Naive B cell (primary cell): Measurements from ENCODE around the gene PRR30. TPM values are rescaled to one million over a fixed set of nuclear protein-coding genes. Genes with fewer than 3 reads are reported as not detected.
"Not testable (repeated sequence)": the region's sequence is repeated elsewhere in the genome, so short reads cannot be mapped to it uniquely, and the experiment has no call there.

Experiments used
- ATAC-seq, 2 donors: fragments of 150-1000 bp; cut with Tn5 transposase; 2 replicates each; pipeline ENCODE4 v1.10.0; 2021; ENCODE audit warnings: low read depth in 2 of 2, mild to moderate bottlenecking in 2 of 2, moderate library complexity in 2 of 2
- DNase-seq: peaks from one replicate; pipeline ENCODE4 v3.0.0; 2022
- H3K27ac Mint-ChIP-seq, 6 donors: one replicate each; pipeline ENCODE4 v1.8.0; 2020 to 2022; ENCODE audit warnings: mild to moderate bottlenecking in 6 of 6, mixed read lengths in 6 of 6, moderate library complexity in 5 of 6, inconsistent platforms in 2 of 6
- H3K27me3 Mint-ChIP-seq, 3 donors: one replicate each; pipeline ENCODE4 v1.8.0; 2021 to 2022; ENCODE audit warnings: mixed read lengths in 3 of 3, mild to moderate bottlenecking in 1 of 3
- H3K36me3 Mint-ChIP-seq, 2 donors: one replicate each; pipeline ENCODE4 v1.8.0; 2020 to 2022; ENCODE audit warnings: mixed read lengths in 2 of 2, inconsistent platforms in 1 of 2, mild to moderate bottlenecking in 1 of 2
- H3K4me1 Mint-ChIP-seq, 3 donors: one replicate each; pipeline ENCODE4 v1.8.0; 2020 to 2022; ENCODE audit warnings: mixed read lengths in 3 of 3, inconsistent platforms in 1 of 3, mild to moderate bottlenecking in 1 of 3, moderate library complexity in 1 of 3
- H3K4me3 Mint-ChIP-seq, 8 donors: one replicate each; pipeline ENCODE4 v1.8.0; 2020 to 2022; ENCODE audit warnings: mild to moderate bottlenecking in 8 of 8, mixed read lengths in 8 of 8, moderate library complexity in 8 of 8, inconsistent platforms in 2 of 8
- H3K9me3 Mint-ChIP-seq, 7 donors: one replicate each; pipeline ENCODE4 v1.8.0; 2020 to 2022; ENCODE audit warnings: mixed read lengths in 7 of 7, mild to moderate bottlenecking in 5 of 7, inconsistent platforms in 2 of 7, moderate library complexity in 1 of 7
- polyA plus RNA-seq, 6 donors: library from polyadenylated mRNA; unstranded; fragments of 300-500 nt; fragmentation: Illumina TruSeq; gene quantifications; one replicate each; pipeline ENCODE4 v1.2.3, GENCODE V29; 2021; ENCODE audit warnings: low read depth in 6 of 6

PRR30 gene
- not detected for polyA plus RNA-seq

DNA sequence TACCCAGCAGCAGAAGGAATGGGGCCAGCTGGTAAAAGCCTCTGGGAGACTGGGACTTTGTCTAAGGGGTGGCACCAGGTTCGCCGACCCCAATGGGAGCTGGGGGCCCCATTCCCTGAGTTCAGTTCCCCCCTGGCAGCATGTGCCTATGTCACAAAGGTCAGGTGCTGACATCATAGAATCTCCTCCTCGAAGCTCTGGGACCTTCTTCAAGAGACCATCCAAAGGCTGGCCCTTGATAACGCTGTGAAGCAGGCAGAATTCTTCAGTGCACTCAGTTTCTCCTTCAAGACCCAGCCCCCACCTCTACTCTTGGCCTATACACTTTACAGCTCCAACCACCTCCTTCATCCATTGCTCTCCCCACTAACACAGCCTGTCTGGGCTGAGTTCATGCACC is at the start of gene PRR30:
Gene PRR30, minus strand, starts transcription at position 101 of the 400 bp plus-strand sequence. CDS start 1,081 bp downstream, outside the sequence.
- Mint-ChIP-seq H3K36me3 (no peaks in the 10 kb centered on the region), H3K4me3 (peak within 1 kb of the TSS in 2 of 8 donors; percentile 78 to 82), H3K9me3 (no peaks in the 10 kb centered on the region), H3K4me1 (peaks cover 3 to 13% (median 11%) of the 10 kb centered on the region in 3 donors), H3K27ac (no peak within 1 kb of the TSS), H3K27me3 (peaks cover 13 to 14% (median 14%) of the 10 kb centered on the region in 3 donors)
- DNase-seq = no peak
- ATAC-seq = no peak

DNA sequence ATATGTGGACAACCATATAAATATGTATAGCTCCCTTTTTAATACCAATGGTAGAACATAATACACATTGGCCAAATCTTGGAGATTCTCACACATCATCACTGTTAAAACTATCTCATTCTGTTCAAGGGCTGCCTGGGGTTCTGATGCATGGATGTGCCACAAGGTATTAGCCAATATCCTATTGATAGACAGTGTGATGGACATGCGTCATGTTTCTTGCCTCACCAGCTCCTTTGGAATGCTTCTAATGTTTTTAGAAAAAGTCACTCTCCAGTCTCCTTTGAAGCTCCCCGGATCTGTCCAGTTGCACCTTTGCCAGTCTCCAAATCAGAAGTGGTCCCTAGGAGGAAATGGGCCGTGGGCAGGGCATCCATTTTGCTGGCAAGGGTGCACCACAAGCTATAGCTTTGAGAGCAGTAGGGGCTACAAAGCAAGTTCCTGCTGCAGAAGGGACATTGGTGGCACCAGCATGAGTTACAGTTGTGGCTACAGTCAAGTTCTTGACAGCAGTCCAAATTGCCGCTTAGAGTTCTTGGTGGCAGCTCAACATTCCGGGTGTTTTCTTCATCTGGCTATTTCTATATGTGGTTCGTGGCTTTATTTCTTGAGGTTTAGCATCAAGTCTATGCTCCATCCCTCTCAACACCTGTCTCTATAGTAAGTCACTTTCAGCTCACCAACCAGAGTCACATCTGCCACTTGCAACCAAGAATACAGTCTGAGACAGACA is 47.6 kb upstream of the PRR30 start:
- no peak overlapping the region for H3K27ac Mint-ChIP-seq
- H3K36me3 Mint-ChIP-seq = no peaks in the 10 kb centered on the region
- DNase-seq (no peak), ATAC-seq (no peak)
- peaks cover 19 to 26% (median 24%) of the 10 kb centered on the region in 3 donors for H3K27me3 Mint-ChIP-seq
- no peak overlapping the region for H3K4me3 Mint-ChIP-seq
- H3K9me3 Mint-ChIP-seq = no peaks in the 10 kb centered on the region
- no peaks in the 10 kb centered on the region for H3K4me1 Mint-ChIP-seq

- Mint-ChIP-seq H3K36me3 (no peaks in the 10 kb centered on the region), H3K27me3 (peaks cover 31 to 33% (median 32%) of the 10 kb centered on the region in 3 donors), H3K27ac (no peak overlapping the region), H3K4me1 (no peaks in the 10 kb centered on the region), H3K9me3 (no peaks in the 10 kb centered on the region), H3K4me3 (no peak overlapping the region)
- no peak for DNase-seq
- ATAC-seq = no peak
These were observed 46.3 kb upstream of the PRR30 start for GRCh38 chr2:27185331-27186026.

DNA sequence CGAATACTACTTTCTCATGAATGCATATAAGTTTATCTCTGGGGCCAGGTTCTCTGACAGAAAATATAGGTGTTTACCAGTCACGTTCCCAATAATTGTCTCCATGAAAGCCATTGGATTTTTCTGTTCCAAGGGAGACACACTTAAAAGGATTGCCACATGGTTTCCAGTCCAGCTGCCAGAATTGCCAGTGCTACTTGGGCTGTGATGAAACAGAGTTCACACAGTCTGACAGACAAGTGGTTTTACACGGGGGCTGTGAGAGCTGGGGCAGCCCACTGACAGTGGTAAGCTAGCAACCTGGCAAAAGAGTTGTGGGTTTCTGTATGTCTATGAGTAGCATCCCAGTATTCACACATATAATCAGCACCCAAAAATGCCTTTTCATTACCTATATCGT is 44.9 kb upstream of the PRR30 start:
- Mint-ChIP-seq H3K4me3 (no peak overlapping the region), H3K27ac (no peak overlapping the region), H3K36me3 (no peaks in the 10 kb centered on the region), H3K4me1 (no peaks in the 10 kb centered on the region), H3K9me3 (no peaks in the 10 kb centered on the region), H3K27me3 (peaks cover 36 to 42% (median 40%) of the 10 kb centered on the region in 3 donors)
- DNase-seq (no peak), ATAC-seq (no peak)

- Mint-ChIP-seq H3K4me1 (no peaks in the 10 kb centered on the region), H3K9me3 (no peaks in the 10 kb centered on the region), H3K27me3 (peaks cover 41 to 48% (median 42%) of the 10 kb centered on the region in 3 donors), H3K4me3 (peak overlapping the region in 1 of 8 donors; percentile 17), H3K36me3 (no peaks in the 10 kb centered on the region), H3K27ac (no peak overlapping the region)
- ATAC-seq (no peak), DNase-seq (no peak)
These were observed 43.1 kb upstream of the PRR30 start for GRCh38 chr2:27182346-27182745.

DNA sequence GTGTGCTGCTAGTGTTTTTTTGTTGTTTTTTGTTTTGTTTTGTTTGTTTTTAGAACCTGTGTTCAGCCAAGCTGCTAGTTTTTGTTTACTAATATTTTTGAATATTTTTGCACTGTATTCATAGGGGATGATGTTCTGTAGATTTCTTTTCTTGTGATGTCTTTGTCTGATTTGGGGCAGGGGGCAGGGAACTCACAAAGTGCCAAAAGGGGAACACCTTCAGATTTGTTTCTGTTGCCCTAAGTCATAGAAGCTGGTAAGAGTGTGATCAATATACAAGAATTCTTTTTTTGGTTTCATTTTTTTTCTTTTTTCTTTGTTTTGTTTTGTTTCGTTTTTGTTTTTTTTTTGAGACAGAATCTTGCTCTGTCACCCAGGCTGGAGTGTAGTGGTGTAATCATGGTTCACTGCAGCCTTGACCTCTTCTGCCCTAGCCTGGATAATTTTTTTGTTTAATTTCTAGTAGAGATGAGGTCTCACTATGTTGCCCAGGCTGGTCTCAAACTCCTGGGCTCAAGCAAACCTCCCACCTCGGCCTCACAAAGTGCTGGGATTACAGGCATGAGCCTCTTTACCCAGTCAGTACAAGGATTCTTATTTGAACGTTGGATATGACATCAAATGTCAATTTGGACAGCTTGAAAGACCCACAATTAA is 40.3 kb upstream of the PRR30 start:
- Mint-ChIP-seq H3K4me3 (no peak overlapping the region), H3K27me3 (peaks cover 43 to 48% (median 44%) of the 10 kb centered on the region in 3 donors), H3K9me3 (no peaks in the 10 kb centered on the region), H3K4me1 (no peaks in the 10 kb centered on the region), H3K27ac (no peak overlapping the region), H3K36me3 (no peaks in the 10 kb centered on the region)
- DNase-seq (no peak), ATAC-seq (no peak)

DNA sequence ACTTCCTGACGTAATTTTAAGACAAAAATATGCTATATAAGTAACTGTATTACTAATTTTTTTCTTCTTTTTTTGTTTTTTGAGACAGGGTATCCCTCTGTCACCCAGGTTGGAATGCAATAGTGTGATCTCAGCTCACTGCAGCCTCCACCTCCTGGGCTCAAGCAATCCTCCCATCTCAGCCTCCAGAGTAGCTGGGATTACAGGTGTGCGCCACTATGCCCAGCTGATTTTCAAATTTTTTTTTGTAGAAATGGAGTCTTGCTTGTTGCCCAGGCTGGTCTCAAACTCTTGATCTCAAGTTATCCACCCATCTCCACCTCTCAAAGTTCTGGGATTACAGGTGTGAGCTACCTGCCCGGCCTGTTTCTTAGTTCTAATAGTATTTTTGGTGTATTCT is 39.3 kb upstream of the PRR30 start:
- H3K4me1 Mint-ChIP-seq = no peaks in the 10 kb centered on the region
- DNase-seq (no peak), ATAC-seq (no peak)
- no peaks in the 10 kb centered on the region for H3K9me3 Mint-ChIP-seq
- H3K4me3 Mint-ChIP-seq = no peak overlapping the region
- no peaks in the 10 kb centered on the region for H3K36me3 Mint-ChIP-seq
- H3K27me3 Mint-ChIP-seq = peaks cover 38 to 40% (median 40%) of the 10 kb centered on the region in 3 donors
- no peak overlapping the region for H3K27ac Mint-ChIP-seq

GRCh38 chr2:27177441-27178351 is 38.5 kb upstream of the PRR30 start:
- DNase-seq (no peak), ATAC-seq (no peak)
- no peaks in the 10 kb centered on the region for H3K36me3 Mint-ChIP-seq
- H3K27ac Mint-ChIP-seq = no peak overlapping the region
- H3K9me3 Mint-ChIP-seq = no peaks in the 10 kb centered on the region
- H3K4me1 Mint-ChIP-seq = no peaks in the 10 kb centered on the region
- H3K4me3 Mint-ChIP-seq = no peak overlapping the region
- H3K27me3 Mint-ChIP-seq = peaks cover 35 to 40% (median 38%) of the 10 kb centered on the region in 3 donors

DNA sequence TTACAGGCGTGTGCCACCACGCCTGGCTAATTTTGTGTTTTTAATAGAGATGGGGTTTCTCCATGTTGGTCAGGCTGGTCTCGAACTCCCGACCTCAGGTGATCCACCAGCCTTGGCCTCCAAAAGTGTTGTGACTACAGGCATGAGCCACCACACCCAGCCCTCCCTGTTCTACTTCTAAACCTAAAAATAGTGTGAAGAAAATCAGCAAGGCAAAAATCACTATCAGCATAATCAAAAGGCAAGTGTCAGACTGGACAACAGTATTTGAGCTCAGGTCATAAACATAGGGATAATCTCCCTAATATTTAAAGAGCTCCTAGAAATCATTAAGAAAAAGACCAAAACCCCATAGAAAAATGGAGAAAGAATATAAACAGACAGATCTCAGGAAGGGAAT is 36.6 kb upstream of the PRR30 start:
- H3K27ac Mint-ChIP-seq, H3K9me3 Mint-ChIP-seq, DNase-seq, H3K4me3 Mint-ChIP-seq, H3K36me3 Mint-ChIP-seq, ATAC-seq, H3K4me1 Mint-ChIP-seq: not testable (repeated sequence)
- peaks cover 19 to 28% (median 27%) of the 10 kb centered on the region in 3 donors for H3K27me3 Mint-ChIP-seq

GRCh38 chr2:27175330-27175729 is 36.1 kb upstream of the PRR30 start:
- no peak for ATAC-seq
- H3K27ac Mint-ChIP-seq = no peak overlapping the region
- H3K27me3 Mint-ChIP-seq = peaks cover 16 to 25% (median 24%) of the 10 kb centered on the region in 3 donors
- DNase-seq = no peak
- no peak overlapping the region for H3K4me3 Mint-ChIP-seq
- no peaks in the 10 kb centered on the region for H3K36me3 Mint-ChIP-seq
- H3K9me3 Mint-ChIP-seq = no peaks in the 10 kb centered on the region
- peaks cover 4 to 8% (median 6%) of the 10 kb centered on the region in 3 donors for H3K4me1 Mint-ChIP-seq

DNA sequence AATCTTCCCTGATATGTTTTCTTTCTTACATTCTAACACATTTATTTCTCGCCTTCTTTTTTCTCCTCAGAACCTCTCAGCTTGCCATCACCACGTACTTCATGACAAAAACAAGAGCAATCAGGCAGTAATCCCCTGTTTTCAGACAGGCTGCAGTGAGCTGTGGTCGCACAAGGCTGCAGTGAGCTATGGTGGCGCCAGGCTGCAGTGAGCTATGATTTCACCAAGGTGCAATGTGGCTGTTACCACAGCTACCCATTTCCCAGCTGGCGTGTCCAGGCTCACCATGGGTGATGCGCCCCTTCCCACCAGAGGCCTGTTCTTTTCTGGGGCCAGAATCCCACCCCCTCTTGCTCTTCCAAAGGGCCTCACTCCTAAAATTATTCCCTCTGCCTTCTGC is 35.4 kb upstream of the PRR30 start:
- Mint-ChIP-seq H3K27ac (no peak overlapping the region), H3K9me3 (no peaks in the 10 kb centered on the region), H3K27me3 (peaks cover 12 to 24% (median 21%) of the 10 kb centered on the region in 3 donors), H3K36me3 (no peaks in the 10 kb centered on the region), H3K4me3 (no peak overlapping the region), H3K4me1 (peaks cover 8 to 15% (median 8%) of the 10 kb centered on the region in 3 donors)
- DNase-seq = no peak
- no peak for ATAC-seq

GRCh38 chr2:27171351-27171848 is 32.2 kb upstream of the PRR30 start:
- H3K27ac Mint-ChIP-seq = no peak overlapping the region
- no peak for ATAC-seq
- H3K36me3 Mint-ChIP-seq = no peaks in the 10 kb centered on the region
- peak overlapping the region in 1 of 8 donors; percentile 68 for H3K4me3 Mint-ChIP-seq
- H3K27me3 Mint-ChIP-seq = peaks cover 4 to 13% (median 6%) of the 10 kb centered on the region in 3 donors
- DNase-seq = no peak
- H3K4me1 Mint-ChIP-seq = peaks cover 8 to 24% (median 13%) of the 10 kb centered on the region in 3 donors
- no peaks in the 10 kb centered on the region for H3K9me3 Mint-ChIP-seq
